Activated CD4-positive, alpha-beta T cell treated with anti-CD3 and anti-CD28 coated beads, Interleukin-2, amount 10 ng/mL, durations not matched to agents 7 days and 5 days (primary cell): ENCODE measurements around the gene ERG. TPM values are rescaled to one million over a fixed set of nuclear protein-coding genes. Genes with fewer than 3 reads are reported as not detected.

ENCODE experiments used
- CTCF ChIA-PET: fragments of 350-600 bp; sonication (Branson Sonifier 250); formaldehyde crosslinking; loops from one replicate; lab custom pipeline; 2021; ENCODE audit warnings: antibody characterized with exemption; lab: Charles Lee
- POLR2A ChIA-PET: fragments of 350-600 bp; sonication (Branson Sonifier 250); formaldehyde crosslinking; loops from one replicate; lab custom pipeline; 2021; ENCODE audit warnings: antibody characterized with exemption; lab: Charles Lee
- DNase-seq: peaks from one replicate; pipeline ENCODE4 v3.0.0-alpha.2; 2020
- H3K27ac Mint-ChIP-seq: one replicate; pipeline ENCODE4 v1.8.0; 2021; ENCODE audit warnings: mild to moderate bottlenecking, moderate library complexity, mixed read lengths
- H3K27me3 Mint-ChIP-seq: one replicate; pipeline ENCODE4 v1.8.0; 2021; ENCODE audit warnings: mixed read lengths
- H3K36me3 Mint-ChIP-seq: one replicate; pipeline ENCODE4 v1.8.0; 2021; ENCODE audit warnings: low read depth, mixed read lengths
- H3K4me1 Mint-ChIP-seq: one replicate; pipeline ENCODE4 v1.8.0; 2021; ENCODE audit warnings: mixed read lengths
- H3K4me3 Mint-ChIP-seq: one replicate; pipeline ENCODE4 v1.8.0; 2021; ENCODE audit warnings: mild to moderate bottlenecking, moderate library complexity, mixed read lengths
- H3K9me3 Mint-ChIP-seq: one replicate; pipeline ENCODE4 v1.8.0; 2021; ENCODE audit warnings: mixed read lengths
- total RNA-seq, 2 experiments: library from RNA; stranded (reverse); gene quantifications; one replicate each; pipeline ENCODE4 v1.2.3, GENCODE V29; 2021

The ERG gene
- total RNA-seq, 2 experiments from 2014 or later, result not detected

DNA sequence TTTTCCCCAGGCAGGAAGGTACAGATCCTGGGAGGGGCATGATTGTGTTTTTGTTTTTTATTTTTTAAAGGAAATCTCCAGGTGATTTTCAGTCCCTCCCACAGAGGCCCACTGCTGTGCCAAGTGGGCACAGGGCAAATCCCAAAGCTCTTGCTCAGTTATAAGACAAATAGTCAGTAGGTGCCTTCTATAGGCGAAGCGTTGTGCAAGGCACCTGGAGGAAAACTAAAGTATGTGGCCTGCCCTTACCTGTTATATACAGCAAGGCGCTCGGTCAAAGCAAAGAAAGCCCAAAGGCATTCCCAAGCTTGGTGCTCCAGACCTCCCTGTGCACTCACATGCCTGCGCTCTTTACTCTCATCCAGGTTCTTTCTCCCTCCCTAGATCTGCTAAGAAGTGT, 160.5 kb downstream of the ERG start:
- no peaks in the 10 kb centered on the region for H3K4me1 Mint-ChIP-seq
- H3K9me3 Mint-ChIP-seq, result no peaks in the 10 kb centered on the region
- no peak overlapping the region for H3K4me3 Mint-ChIP-seq
- H3K27me3 Mint-ChIP-seq, result no peaks in the 10 kb centered on the region
- DNase-seq, result no peak
- no peaks in the 10 kb centered on the region for H3K36me3 Mint-ChIP-seq
- ChIA-PET CTCF (no interaction called here), POLR2A (no interaction called here)
- H3K27ac Mint-ChIP-seq, result no peak overlapping the region

DNA sequence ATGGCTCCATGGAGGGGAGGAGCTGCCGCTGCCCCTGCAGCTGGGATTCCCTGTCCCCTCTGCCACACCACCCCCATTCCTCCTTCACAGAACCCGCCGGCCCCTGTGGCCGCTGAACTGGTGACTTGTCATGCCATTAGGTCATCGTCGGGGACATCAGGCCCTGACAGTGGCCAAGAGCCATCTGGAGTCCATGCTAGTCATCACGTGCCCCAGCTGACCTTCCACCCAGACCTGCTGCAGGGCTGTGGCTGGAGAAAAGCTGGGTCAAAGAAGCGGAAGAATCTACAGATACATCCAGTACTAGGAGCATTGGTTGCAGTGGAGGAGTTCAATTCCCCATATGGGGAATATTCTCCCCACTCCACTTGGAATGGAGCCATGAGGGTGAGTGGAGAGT, 163.4 kb downstream of the ERG start:
- Mint-ChIP-seq H3K4me3 (no peak overlapping the region), H3K36me3 (no peaks in the 10 kb centered on the region), H3K27ac (no peak overlapping the region), H3K27me3 (no peaks in the 10 kb centered on the region), H3K4me1 (no peaks in the 10 kb centered on the region), H3K9me3 (no peaks in the 10 kb centered on the region)
- ChIA-PET POLR2A (no interaction called here), CTCF (no interaction called here)
- no peak for DNase-seq

DNA sequence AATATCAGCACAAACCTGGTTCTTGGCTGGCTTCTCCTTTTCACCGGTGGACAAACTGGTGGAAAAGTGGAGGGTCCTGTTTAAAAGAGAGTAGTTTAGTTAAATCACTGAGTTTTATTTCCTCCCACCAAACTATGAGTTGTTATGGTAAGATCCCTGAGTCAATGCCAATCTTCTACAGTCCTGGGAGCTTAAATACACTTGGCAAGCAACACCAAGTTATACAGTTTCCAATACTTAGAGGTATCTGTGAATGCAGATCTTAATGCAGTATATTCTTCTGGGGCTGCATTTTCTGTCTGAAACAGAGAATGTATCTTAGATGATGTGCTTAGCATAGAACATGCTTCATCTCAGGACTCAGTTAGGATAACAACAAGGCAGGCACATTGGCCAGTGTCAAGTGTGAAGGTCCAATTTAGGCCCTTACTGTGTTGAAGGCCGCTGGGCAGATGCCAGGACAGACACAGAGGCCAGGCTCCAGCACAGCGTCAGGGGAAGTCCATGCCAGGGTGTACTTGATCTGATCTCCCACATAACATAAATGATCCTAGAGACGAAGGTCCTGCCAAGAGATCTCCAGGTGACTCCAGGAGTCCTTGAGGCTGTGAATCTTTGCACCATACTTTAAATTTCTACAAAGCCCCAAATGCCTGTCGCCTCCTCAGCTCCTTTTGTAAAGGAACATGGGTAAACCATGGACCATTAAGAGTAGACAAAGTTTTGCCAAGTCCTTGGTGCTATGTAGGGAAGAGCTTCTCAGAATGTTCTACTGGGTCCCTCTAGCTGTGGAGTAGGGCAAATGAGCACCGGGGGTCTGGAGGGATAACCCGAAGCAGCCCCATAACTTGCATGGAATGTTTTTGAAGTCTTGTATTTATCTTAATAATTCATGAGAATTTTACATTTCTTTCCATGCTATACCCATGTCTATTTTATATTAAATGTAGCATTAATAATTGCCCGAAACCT, 164.7 kb downstream of the ERG start:
- Mint-ChIP-seq H3K9me3 (no peaks in the 10 kb centered on the region), H3K27me3 (no peaks in the 10 kb centered on the region)
- CTCF ChIA-PET, result interaction anchor here (1.2 kb wide), 1 partner anchor 19 kb away, joined by 3 read pairs; no protein-coding TSS in a partner anchor

DNA sequence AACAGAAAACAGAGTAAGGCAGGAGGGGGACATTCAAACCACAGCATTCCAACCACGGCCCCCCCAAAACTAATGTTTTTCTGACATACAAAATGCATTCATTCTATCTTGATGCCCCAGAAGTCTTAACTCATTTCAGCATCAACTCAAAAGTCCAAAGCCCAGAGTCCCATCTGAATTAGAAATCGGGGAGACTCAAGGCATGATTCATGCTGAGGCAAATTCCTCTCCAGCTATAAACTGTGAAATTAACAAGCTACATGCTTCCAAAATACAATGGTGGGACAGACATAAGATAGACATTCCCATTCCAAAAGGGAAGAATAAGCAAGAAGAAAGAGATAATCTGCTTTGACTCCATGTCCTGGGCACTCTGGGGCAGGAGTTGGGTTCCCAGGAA, 167.6 kb downstream of the ERG start:
- Mint-ChIP-seq H3K4me3 (no peak overlapping the region), H3K36me3 (no peaks in the 10 kb centered on the region), H3K27me3 (no peaks in the 10 kb centered on the region), H3K4me1 (peaks cover 3% of the 10 kb centered on the region), H3K9me3 (no peaks in the 10 kb centered on the region), H3K27ac (no peak overlapping the region)
- CTCF ChIA-PET, result interaction anchor here (1.4 kb wide), 1 partner anchor 86 kb away, joined by 3 read pairs; no protein-coding TSS in a partner anchor
- DNase-seq, result no peak
- POLR2A ChIA-PET, result no interaction called here

More for the DNA sequence above, 164.7 kb downstream of the ERG start:
- Mint-ChIP-seq H3K27ac (no peak overlapping the region), H3K36me3 (no peaks in the 10 kb centered on the region), H3K4me1 (no peaks in the 10 kb centered on the region), H3K4me3 (no peak overlapping the region)
- DNase-seq, result no peak
- POLR2A ChIA-PET, result no interaction called here

Other genes with a start within 250 kb of the ERG start
- gene KCNJ15, start 241.5 kb downstream of the ERG start, total RNA-seq, result not detected